ENCODE measurements around the gene MTCL1. TPM values are rescaled to one million over a fixed set of nuclear protein-coding genes. Genes with fewer than 3 reads are reported as not detected.

Gene MTCL1
- total and polyA plus RNA-seq, 5 donors from 2014 or later: 0.20 TPM; not detected in 4

GRCh38 chr18:8751692-8752091 is 46.3 kb downstream of the MTCL1 start:
- H3K9me3 Mint-ChIP-seq: peaks cover 0 to 3% (median 0%) of the 10 kb centered on the region in 7 donors
- Histone ChIP-seq H3K27ac (ENCODE audit: insufficient read depth, low read length, poor library complexity, severe bottlenecking) (no peak overlapping the region), H3K27me3 (ENCODE audit: control insufficient read depth, insufficient read depth, low read length) (no peaks in the 10 kb centered on the region), H3K9me3 (ENCODE audit: control insufficient read depth in 2 of 2, low read length in 2 of 2) (no peaks in the 10 kb centered on the region), H3K36me3 (ENCODE audit: control insufficient read depth, insufficient read depth, low read length) (no peaks in the 10 kb centered on the region), H3K4me3 (ENCODE audit: low read depth, low read length) (no peak overlapping the region), H3K4me1 (ENCODE audit: control insufficient read depth, insufficient read depth, low read length, poor library complexity, severe bottlenecking) (peaks cover 21% of the 10 kb centered on the region)
- ATAC-seq (ENCODE audit: low read depth in 2 of 2) (no peak), DNase-seq (no peak)
- peaks cover 9 to 29% (median 15%) of the 10 kb centered on the region in 4 donors for H3K4me1 Mint-ChIP-seq
- no peaks in the 10 kb centered on the region for H3K36me3 Mint-ChIP-seq
- no peak overlapping the region for H3K4me3 Mint-ChIP-seq
- H3K27ac Mint-ChIP-seq: no peak overlapping the region
- no peaks in the 10 kb centered on the region for H3K27me3 Mint-ChIP-seq

GRCh38 chr18:8752329-8752728 is 47.0 kb downstream of the MTCL1 start:
- Histone ChIP-seq H3K9me3 (ENCODE audit: control insufficient read depth in 2 of 2, low read length in 2 of 2) (no peaks in the 10 kb centered on the region), H3K36me3 (ENCODE audit: control insufficient read depth, insufficient read depth, low read length) (no peaks in the 10 kb centered on the region), H3K27me3 (ENCODE audit: control insufficient read depth, insufficient read depth, low read length) (no peaks in the 10 kb centered on the region), H3K4me3 (ENCODE audit: low read depth, low read length) (no peak overlapping the region), H3K4me1 (ENCODE audit: control insufficient read depth, insufficient read depth, low read length, poor library complexity, severe bottlenecking) (peaks cover 24% of the 10 kb centered on the region), H3K27ac (ENCODE audit: insufficient read depth, low read length, poor library complexity, severe bottlenecking) (no peak overlapping the region)
- H3K4me1 Mint-ChIP-seq: peaks cover 9 to 35% (median 16%) of the 10 kb centered on the region in 4 donors
- DNase-seq (no peak), ATAC-seq (ENCODE audit: low read depth in 2 of 2) (no peak)
- H3K27me3 Mint-ChIP-seq: no peaks in the 10 kb centered on the region
- H3K4me3 Mint-ChIP-seq: no peak overlapping the region
- H3K27ac Mint-ChIP-seq: no peak overlapping the region
- H3K36me3 Mint-ChIP-seq: no peaks in the 10 kb centered on the region
- H3K9me3 Mint-ChIP-seq: peaks cover 0 to 2% (median 0%) of the 10 kb centered on the region in 7 donors

GRCh38 chr18:8754995-8755960 is 49.9 kb downstream of the MTCL1 start:
- peak; percentile 98 to 99 for ATAC-seq (ENCODE audit: low read depth in 2 of 2)
- Mint-ChIP-seq H3K27me3 (no peaks in the 10 kb centered on the region), H3K4me3 (peak overlapping the region in 3 of 4 donors; percentile 27 to 90 (median 71)), H3K9me3 (peaks cover 0 to 2% (median 0%) of the 10 kb centered on the region in 7 donors), H3K36me3 (no peaks in the 10 kb centered on the region), H3K27ac (peak overlapping the region in 2 of 3 donors; percentile 16 to 91), H3K4me1 (peaks cover 9 to 41% (median 19%) of the 10 kb centered on the region in 4 donors)
- DNase-seq: peak; percentile 3 to 85 (median 82)
- H3K27ac ChIP-seq (ENCODE audit: insufficient read depth, low read length, poor library complexity, severe bottlenecking): peak overlapping the region; percentile 25
- peak overlapping the region; percentile 62 for H3K4me3 ChIP-seq (ENCODE audit: low read depth, low read length)
- H3K9me3 ChIP-seq (ENCODE audit: control insufficient read depth in 2 of 2, low read length in 2 of 2): no peaks in the 10 kb centered on the region
- H3K36me3 ChIP-seq (ENCODE audit: control insufficient read depth, insufficient read depth, low read length): no peaks in the 10 kb centered on the region
- peaks cover 24% of the 10 kb centered on the region for H3K4me1 ChIP-seq (ENCODE audit: control insufficient read depth, insufficient read depth, low read length, poor library complexity, severe bottlenecking)
- peaks cover 1% of the 10 kb centered on the region for H3K27me3 ChIP-seq (ENCODE audit: control insufficient read depth, insufficient read depth, low read length)

- Mint-ChIP-seq H3K4me1 (peaks cover 9 to 38% (median 19%) of the 10 kb centered on the region in 4 donors), H3K9me3 (peaks cover 0 to 5% (median 2%) of the 10 kb centered on the region in 7 donors), H3K27me3 (no peaks in the 10 kb centered on the region), H3K36me3 (no peaks in the 10 kb centered on the region), H3K27ac (no peak overlapping the region), H3K4me3 (no peak overlapping the region)
- DNase-seq (no peak), ATAC-seq (ENCODE audit: low read depth in 2 of 2) (no peak)
- Histone ChIP-seq H3K9me3 (ENCODE audit: control insufficient read depth in 2 of 2, low read length in 2 of 2) (peaks cover 0 to 2% of the 10 kb centered on the region in 2 experiments), H3K4me1 (ENCODE audit: control insufficient read depth, insufficient read depth, low read length, poor library complexity, severe bottlenecking) (peaks cover 24% of the 10 kb centered on the region), H3K27me3 (ENCODE audit: control insufficient read depth, insufficient read depth, low read length) (peaks cover 1% of the 10 kb centered on the region), H3K4me3 (ENCODE audit: low read depth, low read length) (no peak overlapping the region), H3K27ac (ENCODE audit: insufficient read depth, low read length, poor library complexity, severe bottlenecking) (no peak overlapping the region), H3K36me3 (ENCODE audit: control insufficient read depth, insufficient read depth, low read length) (no peaks in the 10 kb centered on the region)
These were observed 51.2 kb downstream of the MTCL1 start for GRCh38 chr18:8756571-8756970.

GRCh38 chr18:8757396-8757997 is 52.1 kb downstream of the MTCL1 start:
- Mint-ChIP-seq H3K27ac (no peak overlapping the region), H3K27me3 (no peaks in the 10 kb centered on the region), H3K4me1 (peaks cover 9 to 38% (median 19%) of the 10 kb centered on the region in 4 donors), H3K9me3 (peaks cover 0 to 10% (median 4%) of the 10 kb centered on the region in 7 donors), H3K4me3 (no peak overlapping the region), H3K36me3 (no peaks in the 10 kb centered on the region)
- DNase-seq: no peak
- Histone ChIP-seq H3K4me1 (ENCODE audit: control insufficient read depth, insufficient read depth, low read length, poor library complexity, severe bottlenecking) (peaks cover 24% of the 10 kb centered on the region), H3K9me3 (ENCODE audit: control insufficient read depth in 2 of 2, low read length in 2 of 2) (peaks cover 0 to 4% of the 10 kb centered on the region in 2 experiments), H3K36me3 (ENCODE audit: control insufficient read depth, insufficient read depth, low read length) (no peaks in the 10 kb centered on the region), H3K27me3 (ENCODE audit: control insufficient read depth, insufficient read depth, low read length) (peaks cover 1% of the 10 kb centered on the region), H3K27ac (ENCODE audit: insufficient read depth, low read length, poor library complexity, severe bottlenecking) (no peak overlapping the region), H3K4me3 (ENCODE audit: low read depth, low read length) (no peak overlapping the region)
- ATAC-seq (ENCODE audit: low read depth in 2 of 2): no peak

- H3K36me3 ChIP-seq (ENCODE audit: control insufficient read depth, insufficient read depth, low read length): no peaks in the 10 kb centered on the region
- Mint-ChIP-seq H3K9me3 (peaks cover 0 to 13% (median 4%) of the 10 kb centered on the region in 7 donors), H3K27ac (no peak overlapping the region), H3K4me3 (no peak overlapping the region), H3K4me1 (peaks cover 9 to 38% (median 19%) of the 10 kb centered on the region in 4 donors), H3K36me3 (no peaks in the 10 kb centered on the region), H3K27me3 (no peaks in the 10 kb centered on the region)
- no peak overlapping the region for H3K4me3 ChIP-seq (ENCODE audit: low read depth, low read length)
- H3K27me3 ChIP-seq (ENCODE audit: control insufficient read depth, insufficient read depth, low read length): peaks cover 1% of the 10 kb centered on the region
- DNase-seq: no peak
- H3K4me1 ChIP-seq (ENCODE audit: control insufficient read depth, insufficient read depth, low read length, poor library complexity, severe bottlenecking): peaks cover 24% of the 10 kb centered on the region
- H3K27ac ChIP-seq (ENCODE audit: insufficient read depth, low read length, poor library complexity, severe bottlenecking): no peak overlapping the region
- H3K9me3 ChIP-seq (ENCODE audit: control insufficient read depth in 2 of 2, low read length in 2 of 2): peaks cover 0 to 4% of the 10 kb centered on the region in 2 experiments
- no peak for ATAC-seq (ENCODE audit: low read depth in 2 of 2)
These were observed 53.1 kb downstream of the MTCL1 start for GRCh38 chr18:8758466-8758865.

GRCh38 chr18:8760984-8761383 is 55.6 kb downstream of the MTCL1 start:
- Histone ChIP-seq H3K4me3 (ENCODE audit: low read depth, low read length) (no peak overlapping the region), H3K4me1 (ENCODE audit: control insufficient read depth, insufficient read depth, low read length, poor library complexity, severe bottlenecking) (peaks cover 7% of the 10 kb centered on the region), H3K36me3 (ENCODE audit: control insufficient read depth, insufficient read depth, low read length) (no peaks in the 10 kb centered on the region), H3K27ac (ENCODE audit: insufficient read depth, low read length, poor library complexity, severe bottlenecking) (no peak overlapping the region), H3K9me3 (ENCODE audit: control insufficient read depth in 2 of 2, low read length in 2 of 2) (peaks cover 0 to 4% of the 10 kb centered on the region in 2 experiments), H3K27me3 (ENCODE audit: control insufficient read depth, insufficient read depth, low read length) (peaks cover 1% of the 10 kb centered on the region)
- H3K4me3 Mint-ChIP-seq: no peak overlapping the region
- peaks cover under 1 to 18% (median 8%) of the 10 kb centered on the region in 4 donors for H3K4me1 Mint-ChIP-seq
- peaks cover 5% of the 10 kb centered on the region for H3K27me3 Mint-ChIP-seq
- H3K27ac Mint-ChIP-seq: no peak overlapping the region
- H3K9me3 Mint-ChIP-seq: peaks cover 3 to 13% (median 7%) of the 10 kb centered on the region in 7 donors
- ATAC-seq (ENCODE audit: low read depth in 2 of 2): no peak
- no peak for DNase-seq
- no peaks in the 10 kb centered on the region for H3K36me3 Mint-ChIP-seq

All from CD4-positive, CD25-positive, alpha-beta regulatory T cell (primary cell).